ENCODE measurements around the gene CPLANE2.

- no peak for TF ChIP-seq CTCF (IDR thresholded peaks at IDR 0.05)
- TF ChIP-seq POLR2AphosphoS5 (IDR thresholded peaks at IDR 0.05), result no peak
- no peak for TF ChIP-seq POLR2A (IDR thresholded peaks at IDR 0.05)
Observed at GRCh38 chr1:16229976-16230740, 6.8 kb downstream of the CPLANE2 start.

Measured in gastroesophageal sphincter (tissue), 3 donors.